GM18502 (cell line): ENCODE results near the gene PDE10A.

ENCODE experiments used
- ATAC-seq: cut with Tn5 transposase; IDR thresholded peaks from one replicate; pipeline ENCODE4 v1.9.1; 2021; ENCODE audit warnings: mild to moderate bottlenecking; ENCODE audit not compliant: unreplicated experiment, poor library complexity

Gene PDE10A

GRCh38 chr6:165308926-165309731, 353.9 kb downstream of the PDE10A start, which contains the start of gene C6orf118:
TSS of gene C6orf118 (minus strand) at chr6:165309605. CDS start at chr6:165309586, 19 bp downstream.
- no peak for ATAC-seq

- no peak for ATAC-seq
Measured at GRCh38 chr6:165306955-165307354, 356.1 kb downstream of the PDE10A start.

DNA sequence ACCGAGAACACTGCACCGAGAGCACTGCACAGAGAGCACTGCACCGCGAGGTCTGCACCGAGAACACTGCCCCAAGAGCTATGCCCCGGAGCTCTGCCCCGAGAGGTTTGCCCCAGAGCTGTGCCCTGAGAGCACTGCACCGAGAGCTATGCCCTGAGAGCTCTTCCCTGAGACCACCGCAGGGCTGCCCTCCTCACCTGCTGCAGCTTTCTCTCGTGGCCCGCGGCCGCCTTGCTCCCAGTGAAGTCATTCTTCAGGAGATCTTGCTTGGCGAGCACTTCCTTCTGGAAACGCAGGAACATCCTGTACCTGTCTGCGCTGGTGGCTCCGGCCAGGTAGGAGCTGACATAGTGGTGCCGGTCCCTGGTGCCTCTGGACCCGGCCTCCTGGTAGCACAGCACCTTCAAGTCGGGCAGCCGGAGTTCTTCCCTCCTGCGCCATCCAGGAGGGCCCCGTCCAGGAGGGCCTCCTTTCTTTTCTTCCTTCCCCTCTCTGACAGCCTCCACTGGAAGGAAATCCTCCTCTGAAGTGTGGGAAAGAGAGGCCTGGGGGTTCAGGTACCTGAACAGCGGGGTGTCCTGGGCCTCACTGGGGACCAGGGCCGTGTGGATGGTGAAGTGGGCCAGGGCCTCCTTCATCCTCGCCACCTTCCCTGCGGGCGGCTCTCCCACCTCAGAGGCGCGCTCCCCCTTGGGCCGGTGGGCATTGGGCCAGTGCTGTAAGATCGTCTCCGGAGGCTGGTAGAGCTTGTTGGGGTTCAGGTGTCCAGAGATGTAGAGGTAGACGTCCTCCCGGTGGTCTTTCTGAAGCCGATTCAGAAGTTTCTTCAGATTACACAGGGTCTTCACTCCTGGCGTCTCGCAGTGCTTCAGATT, 361.4 kb downstream of the PDE10A start:
- no peak for ATAC-seq

DNA sequence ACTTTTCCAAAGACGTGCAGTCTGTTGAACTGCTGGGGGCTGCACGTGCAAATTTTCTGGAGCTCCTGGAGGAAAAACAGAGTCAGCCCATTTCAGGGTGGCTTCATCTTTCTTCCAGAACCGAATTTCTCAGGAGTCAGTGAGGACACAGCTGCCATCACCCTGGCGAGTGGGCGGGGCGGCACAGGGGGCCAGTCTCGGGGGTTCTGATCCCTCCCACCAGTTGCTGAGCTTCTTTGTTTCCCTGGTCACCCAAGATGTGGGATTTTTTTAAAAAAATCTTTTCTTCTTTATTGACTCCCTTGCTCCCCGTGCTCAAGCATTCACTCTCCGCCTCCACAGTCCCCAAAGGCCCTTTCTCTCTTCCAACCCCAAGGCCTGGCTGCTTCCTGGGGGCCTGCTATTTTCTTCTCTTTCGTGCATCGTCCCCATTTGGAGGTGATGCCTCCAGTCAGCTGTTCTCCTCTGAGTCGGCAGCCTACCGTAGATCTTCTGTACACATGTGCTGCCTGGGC, 362.6 kb downstream of the PDE10A start:
- ATAC-seq, result no peak

DNA sequence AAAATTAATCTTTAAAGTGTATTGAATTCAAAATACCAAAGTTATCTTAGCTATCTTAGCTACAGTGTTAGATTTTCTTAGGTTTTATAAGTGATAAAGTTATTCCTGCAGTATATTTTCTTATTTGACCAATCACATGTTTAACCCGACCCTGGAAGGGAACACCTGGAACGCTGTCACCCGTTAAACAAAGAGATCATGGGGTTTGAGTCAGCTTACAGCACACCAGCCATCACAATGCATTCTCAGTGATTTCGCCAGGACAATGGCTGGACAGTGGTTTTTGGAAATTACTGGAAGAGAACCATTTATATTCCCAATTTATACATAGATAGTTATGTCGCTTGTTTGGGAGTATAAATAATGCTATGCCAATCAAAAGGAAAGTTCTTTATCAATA, 364.2 kb downstream of the PDE10A start:
- no peak for ATAC-seq

- no peak for ATAC-seq
Measured at GRCh38 chr6:165298402-165298801, 364.6 kb downstream of the PDE10A start.

GRCh38 chr6:165292657-165293056, 370.4 kb downstream of the PDE10A start:
- no peak for ATAC-seq
